ENCODE results near the gene SRMS.
"Not testable (repeated sequence)": the region's sequence is repeated elsewhere in the genome, so short reads cannot be mapped to it uniquely, and the experiment has no call there.

The SRMS gene

DNA sequence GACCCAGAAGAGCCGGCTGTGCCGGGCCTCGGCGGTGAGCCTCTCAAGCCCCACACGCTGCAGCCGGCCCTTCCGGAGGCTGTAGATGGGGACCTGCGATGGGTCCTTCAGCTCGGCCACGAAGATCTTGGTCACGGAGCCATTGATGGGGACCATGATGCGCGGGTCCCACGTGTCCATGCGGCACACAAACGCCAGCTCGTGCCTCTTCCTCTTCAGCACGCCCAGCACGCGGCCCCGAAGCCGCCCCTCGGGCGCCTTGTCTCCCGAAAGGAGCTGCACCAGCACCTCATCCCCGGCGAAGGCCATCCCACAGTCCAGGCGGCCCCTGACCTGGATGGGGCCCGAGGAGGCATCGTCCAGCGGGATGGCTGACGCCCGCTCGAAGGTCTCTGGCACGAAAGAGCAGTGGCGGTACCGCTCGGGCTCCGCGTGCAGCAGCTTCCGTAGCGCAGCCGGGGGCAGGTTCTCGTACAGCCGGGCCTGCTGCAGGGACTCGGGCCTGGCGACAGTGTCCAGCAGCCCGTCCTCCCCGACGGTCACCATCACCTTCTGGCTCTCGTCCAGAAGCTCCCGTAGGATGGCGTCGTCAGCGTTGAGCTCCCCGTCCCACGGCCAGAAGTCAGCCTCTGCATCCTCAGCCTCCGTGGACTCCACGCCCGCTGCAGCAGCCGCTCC lies 17.6 kb upstream of the SRMS start:
- no peak for DNase-seq

DNA sequence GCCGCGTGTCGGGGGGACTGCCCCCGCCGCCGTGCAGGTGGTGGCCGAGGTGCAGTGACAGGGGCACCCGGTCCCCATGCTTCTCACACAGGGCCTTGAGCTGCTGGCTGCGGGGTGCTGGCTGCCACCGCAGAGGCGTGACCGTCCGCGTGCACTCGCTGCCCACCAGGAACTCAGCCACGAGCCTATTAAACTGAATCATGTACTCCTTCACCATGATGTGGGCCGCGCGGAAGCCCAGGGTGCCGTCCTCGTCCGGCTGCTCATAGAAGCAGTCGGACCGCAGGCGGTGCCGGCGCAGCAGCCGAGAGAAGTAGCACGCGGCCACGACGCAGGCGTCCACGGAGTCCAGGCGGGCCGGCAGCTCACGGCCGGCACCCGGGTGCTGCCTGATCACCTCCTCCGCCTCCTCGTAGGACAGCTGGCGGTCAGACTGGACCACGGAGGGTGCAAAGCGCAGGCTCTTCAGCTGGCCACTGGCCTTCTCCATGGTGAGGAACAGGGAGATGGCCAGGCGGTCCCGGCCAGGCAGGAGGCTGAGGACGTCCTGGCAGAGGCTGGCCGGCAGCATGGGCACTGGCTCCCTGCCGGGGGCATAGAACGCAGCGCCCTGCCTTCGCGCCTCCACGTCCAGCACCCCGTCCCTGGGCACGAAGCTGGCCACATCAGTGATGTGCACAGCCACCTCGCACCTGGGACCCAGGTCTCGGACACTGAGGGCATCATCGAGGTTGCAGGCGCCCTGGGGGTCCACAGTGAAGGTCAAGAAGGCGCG lies 16.7 kb upstream of the SRMS start:
- DNase-seq, result no peak

DNA sequence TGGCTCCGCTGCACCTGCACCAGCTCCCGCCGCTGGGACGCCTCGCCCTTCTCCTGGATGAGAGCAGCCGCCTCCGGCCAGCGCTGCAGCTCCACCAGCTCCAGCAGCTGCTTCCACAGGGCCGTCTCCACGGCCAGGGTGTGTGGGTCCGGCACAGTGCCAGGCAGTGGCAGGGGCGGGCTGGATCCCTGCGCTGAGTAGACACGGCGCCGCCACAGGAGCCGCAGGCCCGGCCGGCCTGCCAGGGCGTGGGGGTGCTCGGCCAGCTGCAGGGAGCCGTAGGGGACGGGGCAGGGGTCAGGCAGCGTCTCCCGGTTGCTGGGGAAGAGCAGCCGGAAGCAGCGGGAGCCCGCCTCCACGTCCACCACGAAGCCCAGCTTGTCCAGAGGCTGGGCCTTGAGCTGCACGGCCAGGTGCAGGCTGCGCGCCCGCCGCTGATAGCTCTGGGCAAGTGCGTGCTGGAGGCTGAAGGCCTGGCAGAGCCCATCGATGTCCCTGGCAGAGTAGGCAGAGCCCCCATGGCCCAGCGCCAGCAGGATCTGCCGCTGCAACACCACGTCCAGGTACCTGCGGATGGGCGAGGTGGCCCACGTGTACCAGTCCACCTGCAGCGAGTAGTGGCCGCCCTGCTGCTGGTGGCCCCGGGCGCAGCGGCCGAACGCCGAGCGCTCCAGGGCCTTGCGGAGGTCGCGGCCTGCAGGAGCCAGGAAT lies 15.8 kb upstream of the SRMS start:
- no peak for DNase-seq

DNA sequence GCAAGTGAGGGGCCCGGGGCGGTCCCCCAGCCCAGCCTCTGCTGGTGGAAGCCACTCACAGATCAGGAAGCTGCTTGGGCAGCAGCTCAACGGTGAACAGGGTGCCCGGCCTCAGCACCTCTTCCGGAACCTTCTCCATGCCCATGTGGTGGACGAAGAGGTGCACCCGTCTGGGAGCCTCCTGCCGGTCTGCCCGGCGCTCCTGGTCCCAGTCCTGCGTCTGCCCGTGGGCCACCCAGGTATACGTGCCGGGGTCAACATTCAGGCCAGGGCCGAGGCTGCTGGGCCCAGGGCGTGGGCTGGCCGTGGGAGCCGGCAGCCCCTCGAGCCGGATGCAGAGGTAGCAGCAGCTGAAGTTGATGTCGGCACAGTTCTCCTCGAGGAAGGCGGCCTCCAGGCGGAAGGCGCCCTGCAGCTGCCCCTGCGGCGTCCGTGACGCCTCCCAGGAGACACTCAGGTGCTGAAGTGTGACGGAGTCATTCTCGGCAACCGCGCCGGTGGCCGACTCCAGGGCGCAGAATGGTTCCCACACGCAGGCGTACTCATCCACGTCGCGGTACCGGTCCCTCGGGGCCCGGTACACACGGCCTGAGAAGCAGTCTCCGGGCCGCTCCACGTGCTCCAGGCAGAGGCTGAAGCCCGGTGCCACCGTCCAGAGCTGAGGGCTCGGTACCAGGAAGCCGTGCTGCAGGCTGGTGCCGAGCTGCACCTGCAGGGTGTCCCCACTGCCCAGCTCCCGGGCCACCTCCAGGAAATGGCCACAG lies 15.1 kb upstream of the SRMS start:
- no peak for DNase-seq

DNA sequence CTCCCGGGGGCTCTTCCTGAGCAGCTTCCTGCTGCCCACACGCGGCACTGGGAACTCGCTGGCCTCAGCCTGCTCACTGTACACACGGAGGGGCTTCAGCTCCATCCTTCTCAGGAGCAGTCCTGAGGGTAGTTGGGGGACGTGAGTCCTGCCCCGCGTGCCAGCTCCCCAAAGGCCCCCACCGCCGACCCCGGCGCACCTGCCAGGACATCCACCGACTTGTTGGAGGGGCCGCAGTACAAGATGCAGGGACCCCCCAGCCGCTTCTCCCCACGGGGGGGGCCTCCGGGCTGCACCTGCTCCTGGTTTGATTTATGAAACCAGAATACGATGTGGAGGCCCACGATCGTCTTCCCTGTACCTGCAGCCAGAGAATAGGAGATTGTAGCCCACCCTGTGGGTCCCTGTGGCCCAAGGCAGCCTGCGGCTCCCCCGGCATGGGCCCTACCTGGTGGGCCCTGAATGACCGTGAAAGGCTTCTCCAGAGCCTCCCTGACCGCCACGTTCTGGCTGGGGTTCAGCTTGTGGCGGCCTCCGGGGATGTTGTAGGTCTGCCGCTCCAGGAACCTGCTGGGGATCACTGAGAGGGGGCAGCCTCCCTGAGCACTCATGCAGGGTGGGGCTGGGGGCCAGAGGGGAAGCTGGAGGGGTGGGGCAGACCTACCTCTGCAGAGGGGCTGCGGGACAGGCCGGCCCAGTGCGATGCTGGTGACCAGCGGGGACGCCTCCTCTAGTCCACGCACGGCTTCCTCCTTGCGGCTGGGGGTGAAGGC lies 14.3 kb upstream of the SRMS start:
- DNase-seq, result no peak

DNA sequence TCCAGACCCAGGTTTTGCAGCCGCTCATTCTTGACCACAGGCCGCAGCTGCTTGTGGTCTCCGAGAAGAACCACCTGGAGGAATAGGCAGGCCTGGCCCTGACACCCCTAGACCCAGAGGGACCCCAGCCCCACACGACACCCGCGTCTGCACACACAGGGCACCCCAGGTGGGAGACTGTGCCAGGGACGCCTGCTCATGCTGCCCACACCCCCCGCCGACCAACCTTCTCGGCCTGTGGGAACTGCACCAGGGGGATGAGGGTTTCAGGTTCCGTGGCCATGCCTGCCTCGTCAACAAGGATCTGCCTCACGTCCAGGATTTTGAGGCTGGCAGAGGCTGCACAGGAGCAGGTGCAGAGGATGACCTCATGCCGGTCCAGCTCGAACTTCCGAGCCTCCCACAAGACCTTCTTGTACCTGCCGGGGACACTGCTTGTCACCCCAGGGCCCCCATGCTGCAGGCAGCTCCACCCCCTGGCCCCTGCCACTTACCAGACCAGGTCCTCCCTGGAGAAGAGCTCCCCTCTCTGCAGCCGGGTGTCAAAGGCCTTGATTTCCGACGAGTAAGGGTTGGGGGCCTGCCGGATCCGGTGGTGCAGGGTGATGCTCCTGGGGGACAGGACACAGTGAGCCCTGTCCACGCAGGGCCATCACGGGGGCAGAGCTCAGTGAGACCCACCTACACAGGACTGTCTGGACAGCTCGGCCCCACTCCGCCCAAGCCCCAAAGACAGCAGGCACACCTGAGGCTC lies 13.5 kb upstream of the SRMS start:
- no peak for DNase-seq

DNA sequence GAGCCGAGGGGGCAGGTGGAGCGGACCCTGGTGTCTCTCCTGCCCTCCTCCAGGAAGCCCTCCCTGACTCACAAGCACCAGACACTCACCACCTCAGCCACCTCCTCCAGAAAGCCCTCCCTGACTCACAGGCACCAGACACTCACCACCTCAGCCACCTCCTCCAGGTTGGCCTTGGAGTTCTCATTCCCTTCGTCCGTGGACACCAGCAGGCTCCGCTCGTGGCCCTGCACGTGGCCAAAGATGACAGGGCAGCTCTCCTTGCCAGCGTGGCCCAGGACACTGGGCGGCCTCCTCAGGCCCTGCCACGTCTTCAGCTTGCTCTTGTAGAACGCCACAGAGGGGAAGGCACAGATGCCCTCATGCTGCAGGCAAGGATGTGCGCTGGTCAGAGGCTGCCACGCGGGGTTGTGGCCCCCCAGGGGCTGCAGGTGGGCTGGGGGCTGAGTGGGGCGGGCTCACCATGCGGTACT lies 12.8 kb upstream of the SRMS start:
- DNase-seq, result no peak

DNA sequence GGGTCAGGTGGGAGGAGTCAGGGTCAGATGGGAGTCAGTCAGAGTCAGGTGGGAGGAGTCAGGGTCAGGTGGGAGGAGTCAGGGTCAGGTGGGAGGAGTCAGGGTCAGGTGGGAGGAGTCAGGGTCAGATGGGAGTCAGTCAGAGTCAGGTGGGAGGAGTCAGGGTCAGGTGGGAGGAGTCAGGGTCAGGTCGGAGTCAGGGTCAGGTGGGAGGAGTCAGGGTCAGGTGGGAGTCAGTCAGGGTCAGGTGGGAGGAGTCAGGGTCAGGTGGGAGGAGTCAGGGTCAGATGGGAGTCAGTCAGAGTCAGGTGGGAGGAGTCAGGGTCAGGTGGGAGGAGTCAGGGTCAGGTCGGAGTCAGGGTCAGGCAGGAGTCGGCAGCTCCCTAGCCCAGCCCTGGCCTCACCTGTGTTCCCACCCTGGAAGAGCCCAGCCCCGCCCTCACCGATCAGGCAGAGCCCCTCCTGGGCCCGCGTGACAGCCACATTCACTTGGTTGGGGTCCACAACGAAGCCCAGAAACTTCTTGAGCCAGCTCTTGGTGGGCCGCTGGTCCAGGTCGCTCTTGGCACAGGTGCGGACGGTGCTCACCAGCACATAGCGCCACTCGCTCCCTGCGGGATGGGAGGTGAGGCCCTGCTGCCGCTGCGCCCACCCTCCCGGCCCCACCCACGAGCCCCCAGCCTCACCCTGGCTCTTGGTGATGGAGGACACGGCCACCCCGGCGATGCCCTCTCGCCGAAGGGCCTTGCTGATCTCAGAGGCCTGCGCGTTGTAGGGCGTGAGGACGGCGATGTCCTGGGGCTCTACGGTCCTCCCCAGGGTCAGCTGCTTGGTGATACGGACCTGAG lies 12.2 kb upstream of the SRMS start:
- DNase-seq, result not testable (repeated sequence)

DNA sequence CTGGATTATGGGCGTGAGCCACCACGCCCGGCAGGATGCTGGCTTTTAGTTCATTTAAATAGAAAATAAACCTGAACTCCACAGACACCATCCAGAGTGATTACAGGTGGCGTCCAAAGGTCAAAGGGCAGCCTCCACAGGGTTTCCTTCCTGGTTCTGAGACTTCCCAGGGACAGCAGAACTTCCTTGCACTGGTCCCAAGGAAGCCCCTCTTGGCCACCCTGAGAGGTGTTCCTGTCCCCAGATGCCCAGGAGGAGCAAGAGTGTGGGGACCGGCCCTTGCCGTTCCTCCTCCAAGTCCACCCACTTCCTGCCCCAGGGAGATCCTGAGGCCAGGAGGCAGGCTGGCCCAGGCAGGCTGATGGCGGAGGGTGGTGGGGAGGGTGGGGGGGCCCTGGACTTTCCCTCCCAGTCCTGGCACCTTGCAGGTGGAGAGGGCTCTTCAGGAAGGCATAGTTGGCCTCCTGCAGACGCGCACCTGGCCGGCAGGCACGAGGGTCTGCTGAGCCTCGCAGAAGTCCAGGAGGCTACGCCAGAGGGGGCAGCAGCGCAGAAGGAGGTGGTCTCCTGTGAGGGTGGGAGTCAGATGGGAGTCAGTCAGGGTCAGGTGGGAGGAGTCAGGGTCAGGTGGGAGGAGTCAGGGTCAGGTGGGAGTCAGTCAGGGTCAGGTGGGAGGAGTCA lies 11.4 kb upstream of the SRMS start:
- DNase-seq, result no peak

DNA sequence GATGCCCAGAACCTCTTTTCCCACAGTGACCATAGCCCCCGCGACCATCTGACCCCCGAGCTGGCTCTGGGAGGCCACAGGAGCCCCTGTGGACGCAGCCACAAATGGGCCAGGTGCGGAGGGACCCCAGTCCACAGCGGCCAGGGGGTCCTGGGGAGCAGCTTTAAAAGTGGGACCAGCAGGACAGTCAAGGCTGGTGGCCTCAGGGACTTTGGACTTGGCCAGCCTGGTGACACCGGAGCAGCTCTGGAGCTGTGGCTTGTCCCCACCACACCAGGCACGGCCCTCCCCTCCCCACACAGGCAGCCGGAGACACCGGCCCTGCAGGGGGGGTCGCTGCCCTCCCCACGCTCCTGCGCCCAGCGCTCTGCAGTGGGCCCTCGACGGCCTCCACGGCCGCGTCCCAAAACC lies 9.9 kb upstream of the SRMS start:
- no peak for DNase-seq

DNA sequence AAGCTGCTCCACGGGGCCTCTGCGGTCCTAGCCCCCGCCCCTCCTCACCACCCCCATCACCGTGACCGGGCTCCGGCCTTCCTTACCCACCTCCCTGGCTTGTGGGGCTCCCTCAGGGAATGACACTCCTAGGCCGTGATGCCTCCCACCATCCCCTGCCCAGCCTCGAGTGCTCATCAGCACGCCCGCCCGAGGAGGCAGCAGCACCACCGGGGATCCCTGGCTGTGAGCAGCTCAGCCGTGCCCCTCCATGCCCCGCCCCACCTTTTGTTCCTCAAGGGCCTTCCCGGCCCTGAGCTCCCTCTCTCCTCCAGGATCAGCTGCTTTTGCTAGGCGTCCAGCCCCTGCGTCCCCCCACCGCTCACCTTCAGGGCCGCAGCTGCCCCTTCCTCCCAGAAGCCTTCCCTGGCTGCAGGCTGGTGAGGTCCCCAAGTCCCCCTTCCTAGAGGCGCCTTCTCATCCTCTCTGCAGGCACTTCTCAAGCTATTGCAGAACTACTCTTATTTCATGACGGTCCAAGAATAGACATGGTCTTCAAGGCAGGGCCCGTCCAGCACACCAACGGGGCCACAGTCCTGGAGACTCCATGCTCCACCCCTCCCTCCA lies 9.4 kb upstream of the SRMS start:
- DNase-seq, result no peak

DNA sequence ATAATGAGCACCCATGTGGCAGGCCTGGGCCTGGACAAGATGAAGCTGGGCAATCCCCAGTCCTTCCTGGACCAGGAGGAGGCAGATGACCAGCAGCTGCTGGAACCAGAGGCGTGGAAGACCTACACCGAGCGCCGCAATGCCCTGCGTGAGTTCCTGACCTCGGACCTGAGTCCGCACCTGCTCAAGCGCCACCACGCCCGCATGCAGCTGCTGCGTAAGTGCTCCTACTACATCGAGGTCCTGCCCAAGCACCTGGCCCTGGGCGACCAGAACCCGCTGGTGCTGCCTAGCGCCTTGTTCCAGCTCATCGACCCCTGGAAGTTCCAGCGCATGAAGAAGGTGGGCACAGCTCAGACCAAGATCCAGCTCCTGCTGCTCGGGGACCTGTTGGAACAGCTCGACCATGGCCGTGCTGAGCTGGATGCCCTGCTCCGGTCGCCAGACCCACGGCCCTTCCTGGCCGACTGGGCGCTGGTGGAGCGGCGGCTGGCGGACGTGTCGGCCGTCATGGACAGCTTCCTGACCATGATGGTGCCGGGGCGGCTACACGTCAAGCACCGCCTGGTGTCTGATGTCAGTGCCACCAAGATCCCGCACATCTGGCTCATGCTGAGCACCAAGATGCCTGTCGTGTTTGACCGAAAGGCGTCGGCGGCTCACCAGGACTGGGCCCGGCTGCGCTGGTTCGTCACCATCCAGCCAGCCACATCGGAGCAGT lies 8.3 kb upstream of the SRMS start:
- no peak for DNase-seq

DNA sequence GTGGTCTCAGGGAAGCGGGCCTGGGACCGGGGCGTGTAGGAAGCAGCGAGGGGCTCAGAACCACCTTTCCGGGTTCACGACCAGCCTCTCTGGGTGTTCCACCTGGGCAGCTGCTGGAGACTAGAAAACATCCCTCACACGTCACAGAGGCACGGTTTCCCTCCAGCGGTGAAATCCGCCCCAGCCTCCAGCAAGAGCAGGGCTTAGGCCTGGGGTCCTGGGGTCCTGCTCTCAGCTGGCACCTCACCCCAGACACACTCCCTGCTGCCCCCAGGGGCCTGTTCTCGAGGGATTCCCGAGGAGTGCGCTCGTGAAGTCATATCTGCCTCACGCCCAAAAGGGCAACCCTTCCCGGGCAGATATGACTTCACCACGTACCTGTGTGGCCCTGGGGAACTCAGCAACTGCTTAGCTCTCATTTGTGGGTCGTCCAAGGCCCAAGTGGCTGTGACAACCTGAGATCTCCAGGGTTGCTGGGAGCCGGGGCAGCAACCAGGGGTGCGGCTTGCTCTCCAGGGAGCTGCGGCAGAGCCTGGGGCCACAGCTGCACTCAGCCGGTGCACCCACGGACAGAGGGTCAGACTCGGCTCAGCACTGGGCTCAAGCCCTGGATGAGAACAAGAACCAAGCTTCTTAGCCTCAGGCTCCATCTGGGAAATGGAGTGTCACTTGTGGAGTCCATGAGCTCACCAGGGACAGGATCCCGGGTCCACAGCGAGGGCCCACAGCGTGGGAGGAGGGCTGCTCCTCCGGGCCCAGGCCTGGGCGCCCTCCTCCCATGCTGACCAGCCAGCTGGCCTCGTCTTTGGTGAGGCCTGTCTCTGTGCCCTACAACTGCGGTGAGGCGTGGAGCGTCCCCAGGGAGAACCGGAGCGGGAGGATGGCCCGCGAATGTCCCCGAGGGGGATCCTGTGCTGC lies 7.1 kb upstream of the SRMS start:
- DNase-seq, result no peak

DNA sequence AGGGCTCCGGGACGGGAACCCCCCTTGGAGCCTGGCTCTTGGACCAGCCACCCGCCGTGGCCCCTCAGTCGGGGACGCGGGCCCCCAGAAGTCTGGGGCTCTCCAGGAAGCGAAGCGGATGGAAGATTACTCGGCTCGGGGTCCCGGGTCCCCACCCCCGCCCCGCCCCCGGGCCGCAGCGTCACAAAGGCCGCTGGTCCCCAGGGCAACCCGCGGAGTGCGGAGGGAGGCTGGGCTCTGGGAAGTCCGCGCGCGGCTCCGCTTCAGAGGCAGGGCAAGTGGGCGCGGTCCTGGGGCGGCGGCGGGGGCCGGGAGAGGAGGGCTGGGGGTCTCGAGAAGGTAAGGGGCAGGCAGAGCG lies 6.4 kb upstream of the SRMS start, which contains the start of gene FNDC11:
FNDC11 (plus strand) TSS at position 227 of the 358 bp plus-strand sequence. CDS start 1,505 bp downstream, outside the sequence.
- no peak for DNase-seq

DNA sequence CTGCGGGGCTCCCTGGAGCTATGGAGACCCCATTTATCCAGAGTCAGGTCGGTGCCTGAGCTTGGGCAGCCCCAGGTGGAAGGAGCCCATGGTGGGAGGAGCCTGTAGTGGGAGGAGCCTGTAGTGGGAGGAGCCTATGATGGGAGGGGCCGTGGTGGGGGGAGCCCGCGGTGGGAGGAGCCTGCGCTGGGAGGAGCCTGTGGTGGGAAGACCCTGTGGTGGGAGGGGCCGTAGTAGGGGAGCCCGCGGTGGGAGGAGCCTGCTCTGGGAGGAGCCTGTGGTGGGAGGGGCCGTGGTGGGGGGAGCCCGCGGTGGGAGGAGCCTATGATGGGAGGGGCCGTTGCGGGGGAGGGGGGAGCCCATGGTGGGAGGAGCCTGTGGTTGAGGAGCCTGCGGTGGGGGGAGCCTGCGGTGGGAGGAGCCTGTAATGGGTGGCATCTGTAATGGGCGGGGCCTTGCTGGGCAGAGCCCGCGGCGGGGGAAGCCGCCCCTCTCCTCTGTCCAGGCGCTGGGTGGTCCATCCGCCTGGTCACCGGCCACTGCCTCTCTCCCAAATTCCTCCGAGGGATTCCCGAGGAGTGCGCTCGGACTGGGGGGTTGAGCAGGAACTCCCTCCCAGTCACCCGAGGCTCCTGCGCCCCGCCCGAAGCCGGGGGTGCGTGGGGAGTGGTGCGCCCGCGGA lies 5.8 kb upstream of the SRMS start:
- DNase-seq, result no peak

DNA sequence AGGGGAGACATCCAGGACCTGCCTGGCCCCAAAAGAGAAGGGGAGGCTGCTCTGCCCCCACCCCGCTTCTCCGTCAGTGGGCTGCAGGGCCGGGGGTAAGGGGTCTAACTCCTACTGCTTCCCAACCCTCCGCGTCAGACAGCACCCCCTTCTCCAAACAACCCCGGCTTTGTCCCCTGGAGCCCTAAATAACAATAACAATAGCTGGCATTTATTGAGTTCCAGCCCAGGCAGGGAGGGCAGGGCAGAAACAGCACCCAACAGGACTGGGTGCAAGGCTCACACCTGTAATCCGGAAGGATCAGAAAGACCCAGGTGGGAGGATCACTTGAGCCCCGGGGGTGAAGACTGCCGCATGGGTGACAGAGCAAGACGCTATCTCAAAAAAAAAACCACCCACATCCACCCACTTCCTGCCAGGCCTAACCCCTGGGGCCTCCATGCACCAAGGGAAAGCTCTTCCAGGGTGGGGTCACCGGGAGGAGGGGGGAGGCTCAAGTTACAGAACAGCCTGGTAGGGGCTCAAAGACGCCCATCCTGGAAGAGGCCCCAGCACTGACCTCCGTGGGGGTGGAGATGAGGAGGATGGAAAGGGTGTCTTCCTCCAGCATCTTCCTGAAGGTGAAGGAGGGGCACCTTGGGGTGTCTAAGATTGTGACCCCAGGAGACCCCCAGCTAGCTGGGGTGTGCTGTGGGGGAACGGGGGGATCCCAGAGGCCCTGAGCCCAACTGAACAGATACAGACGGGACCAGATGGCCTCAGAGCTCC lies 5.1 kb upstream of the SRMS start:
- DNase-seq, result no peak
